GM19463 (cell line): ENCODE results near the gene EIF6.
"Not testable (repeated sequence)": the region's sequence is repeated elsewhere in the genome, so short reads cannot be mapped to it uniquely, and the experiment has no call there.

ENCODE experiments used
- ATAC-seq: cut with Tn5 transposase; IDR thresholded peaks from one replicate; pipeline ENCODE4 v1.9.1; 2021; ENCODE audit warnings: mild to moderate bottlenecking, moderate library complexity; ENCODE audit not compliant: unreplicated experiment

EIF6 gene

DNA sequence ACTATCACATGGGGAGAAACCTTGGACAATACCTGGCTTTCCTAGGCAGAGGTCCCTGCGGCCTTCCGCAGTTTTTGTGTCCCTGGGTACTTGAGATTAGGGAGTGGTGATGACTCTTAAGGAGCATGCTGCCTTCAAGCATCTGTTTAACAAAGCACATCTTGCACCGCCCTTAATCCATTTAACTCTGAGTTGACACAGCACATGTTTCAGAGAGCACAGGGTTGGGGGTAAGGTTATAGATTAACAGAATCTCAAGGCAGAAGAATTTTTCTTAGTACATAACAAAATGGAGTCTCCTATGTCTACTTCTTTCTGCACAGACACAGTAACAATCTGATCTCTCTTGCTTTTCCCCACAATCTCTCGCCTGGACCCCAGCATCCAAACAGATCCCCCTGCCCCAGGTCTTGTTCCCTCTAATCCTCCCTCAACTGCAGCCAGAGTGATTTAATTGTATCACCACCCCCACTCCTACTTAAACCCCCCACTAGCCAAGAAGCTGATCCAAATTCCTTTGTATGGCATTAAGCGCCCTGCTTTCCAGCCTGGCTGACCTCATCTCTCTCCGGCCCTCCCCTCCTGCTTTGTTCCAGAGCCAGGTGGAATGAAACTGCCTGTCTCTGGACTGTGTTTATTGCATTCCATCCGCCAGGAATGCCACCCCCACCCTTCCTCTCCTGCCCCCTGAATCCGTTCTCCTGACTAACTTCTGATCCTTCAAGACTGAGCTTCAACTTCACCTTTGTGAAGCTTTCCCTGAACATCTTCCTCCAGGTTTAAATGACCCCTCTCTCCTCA, 21.6 kb downstream of the EIF6 start:
- ATAC-seq: not testable (repeated sequence)

DNA sequence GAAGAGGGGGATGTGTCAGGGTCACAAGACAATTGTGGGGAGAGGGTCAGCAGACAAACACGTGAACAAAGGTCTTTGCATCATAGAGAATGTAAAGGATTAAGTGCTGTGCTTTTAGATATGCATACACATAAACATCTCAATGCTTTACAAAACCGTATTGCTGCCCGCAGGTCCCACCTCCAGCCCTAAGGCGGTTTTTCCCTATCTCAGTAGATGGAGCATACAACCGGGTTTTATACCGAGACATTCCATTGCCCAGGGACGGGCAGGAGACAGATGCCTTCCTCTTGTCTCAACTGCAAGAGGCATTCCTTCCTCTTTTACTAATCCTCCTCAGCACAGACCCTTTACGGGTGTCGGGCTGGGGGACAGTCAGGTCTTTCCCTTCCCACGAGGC, 22.3 kb downstream of the EIF6 start:
- not testable (repeated sequence) for ATAC-seq

DNA sequence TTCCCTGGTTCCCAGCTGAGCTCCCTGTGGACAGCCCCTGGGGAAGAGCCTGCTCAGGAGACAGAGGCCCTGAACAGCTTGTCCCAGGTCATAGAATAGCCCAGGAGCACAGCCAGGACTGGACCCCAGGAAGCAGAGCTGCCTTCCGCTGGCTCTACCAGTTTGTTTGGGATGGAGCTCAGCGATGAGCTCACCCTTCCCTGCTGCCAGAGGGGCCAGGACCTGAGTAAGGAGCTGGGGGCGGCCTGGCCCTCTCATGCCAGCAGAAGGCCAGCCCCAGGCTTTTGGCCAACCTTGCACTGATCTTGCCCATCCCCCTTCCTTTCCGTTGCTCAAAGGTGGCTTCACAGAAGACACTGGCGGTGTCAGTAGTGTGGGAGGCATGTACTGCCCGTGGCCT, 24.1 kb downstream of the EIF6 start:
- ATAC-seq: no peak

DNA sequence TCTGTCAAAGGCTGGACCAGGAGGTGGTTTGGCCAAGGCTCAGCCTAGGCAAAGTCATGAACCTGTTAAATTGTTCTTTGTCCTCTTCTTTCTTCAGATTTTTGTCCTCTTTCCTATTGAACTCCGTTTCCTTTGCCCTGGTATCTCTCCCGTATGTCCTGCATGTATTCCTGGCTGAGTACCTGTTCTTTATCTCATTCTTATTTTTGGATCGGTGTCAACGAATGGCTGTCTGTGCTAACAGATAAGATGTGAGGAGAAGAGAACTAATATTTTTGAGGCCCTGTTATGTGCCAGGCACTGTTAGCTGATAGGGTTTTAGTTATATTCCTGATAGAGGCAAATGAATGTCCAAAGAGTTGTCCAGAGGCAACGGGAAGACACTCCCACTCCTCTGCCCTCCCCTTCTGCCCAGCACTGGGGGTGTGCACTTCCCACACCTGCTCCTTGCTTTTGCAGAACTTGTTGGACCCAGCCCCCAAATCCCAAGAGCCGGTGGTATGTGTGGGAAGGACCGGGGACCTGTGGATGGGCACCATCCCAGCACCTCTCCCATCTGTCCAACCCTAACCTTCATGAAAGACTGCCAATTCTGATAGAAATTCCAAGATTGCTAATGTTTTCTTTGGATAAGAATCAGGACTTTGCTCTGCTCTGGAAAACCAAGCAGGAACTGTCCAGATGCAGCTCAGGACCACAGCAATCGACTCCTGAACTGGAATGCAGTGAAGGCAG, 27.2 kb downstream of the EIF6 start:
- ATAC-seq: no peak

DNA sequence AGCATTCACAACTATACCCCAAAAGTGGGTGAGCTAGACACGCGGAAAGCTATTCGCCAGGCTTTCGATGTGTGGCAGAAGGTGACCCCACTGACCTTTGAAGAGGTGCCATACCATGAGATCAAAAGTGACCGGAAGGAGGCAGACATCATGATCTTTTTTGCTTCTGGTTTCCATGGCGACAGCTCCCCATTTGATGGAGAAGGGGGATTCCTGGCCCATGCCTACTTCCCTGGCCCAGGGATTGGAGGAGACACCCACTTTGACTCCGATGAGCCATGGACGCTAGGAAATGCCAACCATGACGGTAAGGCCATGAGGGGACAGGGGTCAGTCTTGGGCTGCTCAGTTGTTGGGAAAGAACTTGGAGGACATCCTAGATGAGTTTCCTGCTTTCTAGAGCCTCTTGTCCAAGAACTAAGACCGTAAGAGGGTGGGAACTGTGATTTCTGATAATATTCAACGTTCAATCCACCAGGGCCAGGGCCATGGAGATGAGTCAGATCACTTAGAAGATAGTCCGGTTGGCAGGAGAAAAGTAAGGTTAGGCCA, 30.0 kb downstream of the EIF6 start:
- no peak for ATAC-seq

DNA sequence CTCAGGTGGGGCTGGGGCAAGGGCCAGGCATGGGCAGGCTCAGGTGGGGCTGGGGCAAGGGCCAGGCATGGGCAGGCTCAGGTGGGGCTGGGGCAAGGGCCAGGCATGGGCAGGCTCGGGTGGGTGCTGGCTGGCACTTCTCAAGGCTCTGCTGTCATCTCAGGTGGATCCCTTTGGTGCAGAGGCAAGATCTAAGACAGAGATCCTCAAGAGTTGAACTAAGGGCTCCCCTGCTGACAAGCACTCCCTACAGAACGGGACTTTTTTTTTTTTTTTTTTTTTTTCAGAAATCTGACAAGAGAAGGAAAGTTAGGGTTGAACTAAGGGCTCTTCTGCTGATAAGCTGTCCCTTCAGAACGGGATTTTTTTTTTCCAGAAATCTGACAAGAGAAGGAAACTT, 31.6 kb downstream of the EIF6 start:
- no peak for ATAC-seq

DNA sequence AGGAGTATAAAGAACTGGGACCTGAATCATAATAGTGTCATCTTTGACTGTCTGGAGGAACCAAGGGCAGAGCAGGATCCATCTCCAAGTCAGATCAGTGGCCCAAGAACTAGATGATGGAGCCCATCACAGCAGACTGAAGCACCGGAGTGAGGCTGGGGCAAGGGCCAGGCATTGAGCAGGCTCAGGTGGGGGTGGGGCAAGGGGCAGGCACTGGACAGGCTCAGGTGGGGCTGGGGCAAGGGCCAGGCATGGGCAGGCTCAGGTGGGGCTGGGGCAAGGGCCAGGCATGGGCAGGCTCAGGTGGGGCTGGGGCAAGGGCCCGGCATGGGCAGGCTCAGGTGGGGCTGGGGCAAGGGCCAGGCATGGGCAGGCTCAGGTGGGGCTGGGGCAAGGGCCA, 32.0 kb downstream of the EIF6 start:
- ATAC-seq: not testable (repeated sequence)

DNA sequence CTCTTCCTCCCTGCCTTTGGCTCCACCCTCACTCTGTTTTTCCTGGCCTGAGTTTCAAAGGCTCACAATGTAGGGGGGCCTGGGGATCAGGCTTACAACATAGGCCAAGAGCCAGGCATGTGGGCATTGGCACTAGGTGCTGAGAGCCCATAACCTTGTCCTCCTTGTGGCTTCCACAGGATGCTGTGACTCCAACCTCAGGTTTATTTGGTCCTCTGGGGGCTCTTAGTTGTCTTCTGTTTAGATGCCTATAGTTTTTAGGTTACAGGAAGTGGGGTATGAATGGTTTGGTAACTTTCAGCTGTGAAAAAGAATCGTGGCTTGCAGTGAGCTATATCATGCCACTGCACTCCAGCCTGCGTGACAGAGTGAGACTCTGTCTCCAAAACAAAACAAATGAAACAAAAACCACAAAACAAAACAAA, 32.5 kb downstream of the EIF6 start:
- ATAC-seq: no peak

DNA sequence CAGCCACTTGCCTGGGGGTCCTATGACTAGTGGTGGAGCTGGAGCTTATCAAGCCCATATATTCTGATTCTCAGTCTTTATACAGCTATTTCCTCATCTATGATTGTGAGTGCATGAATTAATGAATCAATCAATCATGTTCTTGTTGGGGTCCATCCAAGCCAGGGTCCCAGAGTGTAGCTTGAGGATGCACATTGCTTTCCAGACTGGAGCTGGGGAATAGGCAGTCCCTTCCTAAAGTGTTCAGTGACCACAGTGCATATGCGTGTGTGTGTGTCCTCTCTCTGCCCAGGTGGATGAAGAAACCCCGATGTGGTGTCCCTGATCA, 33.0 kb downstream of the EIF6 start:
- ATAC-seq: no peak

DNA sequence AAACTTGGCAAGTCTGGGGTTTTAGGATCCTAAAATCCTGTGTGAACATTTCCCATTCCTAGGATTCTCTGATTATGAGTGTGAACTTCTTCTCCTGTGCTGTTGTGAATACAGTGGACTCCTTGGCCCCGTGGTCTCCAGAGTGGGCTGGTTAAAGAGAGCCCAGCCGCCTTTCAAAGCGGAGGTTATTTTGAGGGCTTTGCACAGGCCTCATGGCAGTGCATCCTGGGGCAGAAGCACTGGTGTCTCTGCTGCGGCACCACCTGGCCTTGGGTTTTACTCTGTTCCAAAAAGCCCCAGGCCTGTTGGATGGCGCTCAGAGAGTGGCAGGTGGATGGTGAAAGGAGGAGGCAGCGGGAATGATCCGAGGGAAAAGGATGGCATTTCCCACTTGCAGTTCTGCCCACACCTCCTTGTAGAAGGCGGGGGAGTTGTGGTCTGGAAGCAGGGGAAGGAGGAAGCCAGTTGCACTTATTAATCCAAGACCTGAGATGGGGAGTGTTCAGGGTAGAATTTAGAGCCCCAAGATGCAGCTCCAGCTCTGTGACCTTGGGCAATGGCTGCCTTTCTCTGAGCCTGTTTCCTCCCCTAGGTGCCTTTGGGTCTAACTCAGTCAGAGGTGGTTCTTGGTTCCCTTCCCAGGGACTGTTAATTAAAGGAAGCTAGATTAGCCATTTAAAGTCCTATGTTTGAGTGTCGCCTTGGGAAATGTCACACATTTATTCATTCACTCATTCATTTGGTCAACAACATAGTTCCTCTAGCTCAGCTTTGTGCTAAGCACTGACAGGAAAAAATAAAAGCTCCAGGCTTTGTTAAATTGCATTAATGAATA, 35.7 kb downstream of the EIF6 start:
- no peak for ATAC-seq

DNA sequence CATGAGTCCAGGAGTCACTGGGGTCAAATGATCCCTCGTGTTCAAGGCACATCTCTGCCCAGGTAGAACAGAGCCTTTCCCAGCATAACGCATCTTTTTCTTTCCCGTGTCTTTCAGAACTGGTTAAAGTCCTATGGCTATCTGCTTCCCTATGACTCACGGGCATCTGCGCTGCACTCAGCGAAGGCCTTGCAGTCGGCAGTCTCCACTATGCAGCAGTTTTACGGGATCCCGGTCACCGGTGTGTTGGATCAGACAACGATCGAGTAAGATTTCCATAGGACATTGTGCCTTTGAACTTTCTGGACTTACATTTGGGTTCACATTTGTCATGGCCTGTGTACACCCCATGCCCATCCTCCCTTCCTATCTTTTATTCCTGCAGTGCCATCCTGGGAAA, 37.8 kb downstream of the EIF6 start:
- no peak for ATAC-seq

DNA sequence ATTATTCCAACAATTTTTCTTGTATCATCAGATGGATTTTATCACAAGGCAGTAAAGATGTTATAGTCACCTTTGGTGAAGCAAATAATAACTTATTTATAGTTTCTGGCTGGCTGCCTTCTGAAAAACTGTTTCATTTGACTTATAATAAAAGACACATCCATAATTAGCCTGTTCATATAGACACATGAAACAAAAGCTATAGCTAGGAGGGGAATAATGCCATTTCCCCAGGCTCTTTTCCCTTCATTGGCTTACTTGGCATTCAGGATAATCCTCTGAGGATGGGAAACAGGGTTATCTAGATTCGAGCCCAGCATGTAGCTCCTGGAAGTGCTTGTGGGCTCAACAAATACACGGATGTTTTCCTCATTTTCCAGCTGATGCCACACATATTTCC, 40.6 kb downstream of the EIF6 start:
- ATAC-seq: no peak

DNA sequence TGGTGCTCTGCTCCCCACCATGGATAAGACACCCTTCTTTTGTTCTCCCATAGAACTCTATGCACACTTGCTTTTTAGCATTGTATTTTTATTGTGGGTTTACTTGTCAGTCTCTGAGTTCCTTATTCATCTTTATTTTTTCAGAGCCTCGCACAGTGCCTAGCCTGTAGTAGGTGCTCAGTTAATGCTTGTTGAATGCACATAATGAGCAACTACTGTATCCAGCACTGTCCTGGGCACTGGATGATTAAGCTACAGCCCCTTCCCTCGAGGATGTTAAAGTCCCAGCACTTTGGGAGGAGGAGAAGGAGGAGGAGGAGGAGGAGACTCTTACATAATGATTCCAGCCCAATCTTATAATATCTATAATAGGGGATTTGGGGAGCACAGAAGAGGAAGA, 41.3 kb downstream of the EIF6 start:
- ATAC-seq: no peak

DNA sequence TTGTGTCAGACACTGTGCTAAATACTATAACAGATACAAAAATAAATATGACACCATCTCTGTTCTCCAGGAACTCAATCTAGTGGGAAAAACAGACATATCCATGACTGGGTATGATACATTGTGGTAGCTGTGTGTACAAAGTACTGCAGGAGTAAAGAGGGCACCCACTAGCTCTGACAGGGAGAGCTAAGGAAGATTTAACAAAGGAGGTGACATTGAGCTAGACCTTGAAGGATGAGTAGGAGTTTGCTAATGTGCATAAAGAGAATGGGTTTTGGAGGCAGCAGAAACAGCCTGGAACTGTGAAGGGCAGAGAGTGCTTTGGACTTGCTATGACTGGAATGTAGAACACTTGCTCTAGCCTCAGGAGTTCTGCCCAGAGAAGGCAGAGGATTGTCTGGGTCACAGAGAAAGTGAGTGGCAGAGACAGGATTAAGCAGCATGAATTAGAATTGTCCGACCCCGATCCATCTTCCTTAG, 43.7 kb downstream of the EIF6 start:
- no peak for ATAC-seq

DNA sequence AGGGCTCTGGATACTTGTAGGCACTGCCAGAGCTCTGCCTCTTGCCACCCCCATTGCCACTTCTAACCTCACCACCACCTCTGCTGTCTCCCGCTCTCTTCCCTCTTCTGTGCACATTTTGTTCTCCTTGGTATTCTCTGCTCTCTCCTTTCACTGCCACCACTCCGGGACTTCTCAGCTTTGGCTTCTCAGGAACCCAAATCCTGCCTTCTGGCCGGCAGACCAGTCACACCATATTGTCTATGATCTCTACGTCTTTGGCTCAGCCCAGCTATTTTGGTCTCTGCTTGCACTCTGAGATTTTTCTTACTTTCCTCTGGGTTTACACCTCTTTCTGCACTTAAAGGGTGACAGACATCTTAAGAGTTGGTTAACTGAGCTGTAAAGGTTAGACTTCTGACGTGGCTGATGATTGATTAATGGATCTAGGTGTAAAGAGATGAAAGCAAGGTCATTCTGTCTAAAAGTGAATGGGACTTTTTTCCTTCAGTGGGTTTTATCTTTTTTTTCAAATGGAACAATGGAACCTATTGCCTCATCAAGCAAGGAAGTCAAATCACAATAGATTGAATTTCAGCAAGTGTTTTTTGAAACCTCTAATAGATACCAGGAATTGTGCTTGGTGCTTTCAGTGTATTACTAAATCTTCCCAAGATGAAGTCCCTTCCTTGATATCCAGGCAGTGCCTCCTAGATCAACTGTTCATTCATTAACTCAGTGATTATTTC, 44.3 kb downstream of the EIF6 start:
- no peak for ATAC-seq

DNA sequence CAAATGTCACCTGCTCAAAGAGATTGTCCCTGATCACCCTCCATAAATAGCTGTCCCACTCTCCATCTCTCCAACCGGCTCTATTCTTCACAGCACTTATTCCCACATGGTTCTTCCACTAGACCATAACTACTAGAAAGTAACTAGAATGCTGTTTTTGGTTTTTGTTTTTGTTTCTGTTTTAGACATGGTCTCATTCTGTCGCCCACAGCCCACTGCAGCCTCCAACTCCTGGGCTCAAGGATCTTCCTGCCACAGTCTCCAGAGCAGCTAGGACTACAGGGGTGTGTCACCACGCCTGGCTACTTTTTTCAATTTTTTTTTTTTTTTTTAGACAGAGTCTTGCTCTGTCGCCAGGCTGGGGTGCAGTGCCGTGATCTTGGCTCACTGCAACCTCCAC, 45.8 kb downstream of the EIF6 start:
- no peak for ATAC-seq

DNA sequence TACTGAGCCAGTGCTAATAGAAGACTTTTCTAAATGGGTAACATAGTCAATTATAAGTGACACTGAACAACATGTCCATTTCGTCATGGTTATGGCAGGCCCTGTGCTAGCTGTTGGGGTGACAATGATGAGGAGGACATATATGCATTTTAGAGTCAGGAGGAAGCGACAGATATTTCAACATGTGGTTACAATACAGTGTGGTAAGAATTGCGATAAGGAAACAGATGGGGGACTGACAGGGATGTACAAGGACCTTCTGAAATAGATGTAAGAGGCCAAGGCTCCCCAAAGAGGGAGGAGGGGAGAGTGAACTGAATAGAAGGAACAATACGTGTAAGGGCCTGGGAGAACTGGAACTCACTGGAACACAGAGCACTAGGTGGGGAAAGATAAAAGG, 46.4 kb downstream of the EIF6 start:
- ATAC-seq: no peak

DNA sequence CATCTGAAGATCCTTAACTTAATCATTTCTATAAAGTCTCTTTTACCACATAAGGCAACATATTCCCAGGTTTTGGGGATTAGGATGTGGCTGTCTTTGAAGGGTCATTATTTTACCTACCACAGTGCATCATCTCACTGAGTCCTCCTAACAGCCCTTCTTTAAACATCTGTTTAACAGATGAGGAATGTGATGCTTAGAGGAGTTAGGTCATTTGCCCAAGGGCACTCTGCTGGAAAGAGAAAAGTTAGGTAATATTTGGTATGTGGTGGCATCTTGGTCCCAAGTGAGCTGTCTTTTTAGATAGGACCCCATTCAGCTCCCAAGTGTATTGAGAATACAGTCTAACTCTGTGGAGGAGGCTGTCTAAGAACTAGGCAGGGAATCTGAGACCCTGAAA, 47.1 kb downstream of the EIF6 start:
- ATAC-seq: no peak

DNA sequence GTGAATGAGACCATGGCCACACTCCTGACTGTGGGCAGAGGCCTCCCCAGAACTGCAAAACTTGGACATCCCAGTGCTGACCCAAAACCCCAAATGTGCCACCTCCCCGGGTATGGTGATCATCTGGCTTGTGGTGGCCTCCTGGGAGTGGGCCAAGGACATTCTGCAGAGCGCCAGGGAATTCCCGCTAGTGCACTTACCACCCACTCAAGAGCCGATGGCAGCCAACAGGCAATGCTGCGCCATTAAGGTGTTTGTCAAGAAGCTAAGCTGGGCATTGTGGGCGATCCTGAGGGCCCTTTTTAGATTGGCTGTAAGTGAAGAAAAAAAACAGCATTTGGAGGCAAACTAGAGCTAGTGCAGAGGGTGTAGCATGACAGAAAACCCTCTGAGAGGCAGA, 48.7 kb downstream of the EIF6 start:
- ATAC-seq: no peak

DNA sequence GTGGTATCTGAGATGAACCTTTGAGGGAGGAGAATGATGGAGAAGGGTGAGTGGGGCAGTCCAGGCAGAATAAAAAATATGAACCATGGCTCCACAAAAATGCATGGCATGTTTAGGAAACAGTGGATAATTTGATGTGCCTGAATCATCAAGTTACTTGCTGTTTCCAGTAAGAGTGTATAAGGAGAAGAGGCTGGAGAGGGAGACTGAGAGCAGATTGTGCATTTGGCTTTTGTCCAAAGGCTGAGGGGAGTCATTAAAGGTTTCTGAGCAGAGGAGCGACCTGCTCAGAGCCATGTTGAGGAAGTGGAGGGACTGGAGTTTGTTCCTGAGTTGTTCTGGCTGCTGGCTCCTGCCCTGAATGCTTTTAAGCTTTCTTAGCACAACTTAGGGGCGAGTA, 52.0 kb downstream of the EIF6 start:
- ATAC-seq: no peak
